Choroid plexus epithelial cell (primary cell): ENCODE measurements around the gene OSBPL2.
A peak's percentile ranks its signal among the peaks of the same experiment; 100 is the strongest.

Experiments used
- DNase-seq: peaks from one replicate; pipeline ENCODE4 v3.0.0-alpha.2; 2010; ENCODE audit warnings: low read depth
- H3K4me3 ChIP-seq: 2 replicates; pipeline ENCODE4 v1.5.1; 2011; ENCODE audit warnings: low read depth, mild to moderate bottlenecking, control low read depth, low read length, moderate library complexity
- TF ChIP-seq, protein P1 (sequence below): conservative IDR thresholded peaks from 2 replicates; pipeline ENCODE4 v1.5.1; 2011; ENCODE audit warnings: low read depth, mild to moderate bottlenecking, control low read depth, inconsistent platforms, low read length, moderate library complexity

Gene OSBPL2

DNA sequence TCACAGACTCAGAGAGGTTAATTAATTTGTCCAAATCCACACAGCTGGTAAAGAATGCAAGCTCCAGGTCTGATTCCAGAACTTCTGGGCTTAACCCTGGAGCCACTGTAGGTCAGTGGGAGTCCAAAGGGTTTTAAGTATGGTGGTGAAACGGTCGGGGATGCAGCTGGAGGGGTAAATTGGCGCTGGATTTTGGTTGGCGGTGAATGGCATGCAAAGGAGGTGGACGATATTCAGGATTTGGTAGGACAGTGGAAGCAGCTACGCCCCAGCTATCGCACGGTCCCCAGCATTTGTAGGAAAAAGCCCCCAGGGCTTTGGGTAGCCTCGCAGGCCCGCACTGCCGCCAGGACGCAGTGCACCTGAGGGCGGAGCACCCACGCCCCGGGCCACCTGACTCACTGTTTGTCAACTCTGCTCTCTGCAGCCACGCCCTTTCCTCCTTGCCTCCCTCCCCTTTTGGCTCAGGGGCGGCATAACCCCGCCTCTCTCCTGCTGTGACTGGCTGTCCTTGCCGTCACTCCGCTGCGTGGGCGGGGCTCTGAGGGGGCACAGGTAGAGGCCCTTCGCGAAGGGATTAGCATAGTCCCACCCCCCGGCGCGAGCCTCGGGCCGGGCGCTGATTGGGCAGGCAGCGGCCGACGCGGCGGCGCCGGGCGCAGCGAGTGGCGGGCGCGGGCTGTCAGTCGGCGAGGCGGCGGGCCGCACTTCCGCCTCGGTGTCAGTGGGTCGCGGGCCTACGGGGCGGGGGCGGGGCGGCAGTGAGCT lies at the start of gene OSBPL2:
TSS of gene OSBPL2 (plus strand) at position 721 of the 768 bp plus-strand sequence. CDS start 17,664 bp downstream, outside the sequence.
- peak within 1 kb of the TSS; percentile 77 for H3K4me3 ChIP-seq
- TF ChIP-seq, protein P1, sequence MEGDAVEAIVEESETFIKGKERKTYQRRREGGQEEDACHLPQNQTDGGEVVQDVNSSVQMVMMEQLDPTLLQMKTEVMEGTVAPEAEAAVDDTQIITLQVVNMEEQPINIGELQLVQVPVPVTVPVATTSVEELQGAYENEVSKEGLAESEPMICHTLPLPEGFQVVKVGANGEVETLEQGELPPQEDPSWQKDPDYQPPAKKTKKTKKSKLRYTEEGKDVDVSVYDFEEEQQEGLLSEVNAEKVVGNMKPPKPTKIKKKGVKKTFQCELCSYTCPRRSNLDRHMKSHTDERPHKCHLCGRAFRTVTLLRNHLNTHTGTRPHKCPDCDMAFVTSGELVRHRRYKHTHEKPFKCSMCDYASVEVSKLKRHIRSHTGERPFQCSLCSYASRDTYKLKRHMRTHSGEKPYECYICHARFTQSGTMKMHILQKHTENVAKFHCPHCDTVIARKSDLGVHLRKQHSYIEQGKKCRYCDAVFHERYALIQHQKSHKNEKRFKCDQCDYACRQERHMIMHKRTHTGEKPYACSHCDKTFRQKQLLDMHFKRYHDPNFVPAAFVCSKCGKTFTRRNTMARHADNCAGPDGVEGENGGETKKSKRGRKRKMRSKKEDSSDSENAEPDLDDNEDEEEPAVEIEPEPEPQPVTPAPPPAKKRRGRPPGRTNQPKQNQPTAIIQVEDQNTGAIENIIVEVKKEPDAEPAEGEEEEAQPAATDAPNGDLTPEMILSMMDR, result no peak

DNA sequence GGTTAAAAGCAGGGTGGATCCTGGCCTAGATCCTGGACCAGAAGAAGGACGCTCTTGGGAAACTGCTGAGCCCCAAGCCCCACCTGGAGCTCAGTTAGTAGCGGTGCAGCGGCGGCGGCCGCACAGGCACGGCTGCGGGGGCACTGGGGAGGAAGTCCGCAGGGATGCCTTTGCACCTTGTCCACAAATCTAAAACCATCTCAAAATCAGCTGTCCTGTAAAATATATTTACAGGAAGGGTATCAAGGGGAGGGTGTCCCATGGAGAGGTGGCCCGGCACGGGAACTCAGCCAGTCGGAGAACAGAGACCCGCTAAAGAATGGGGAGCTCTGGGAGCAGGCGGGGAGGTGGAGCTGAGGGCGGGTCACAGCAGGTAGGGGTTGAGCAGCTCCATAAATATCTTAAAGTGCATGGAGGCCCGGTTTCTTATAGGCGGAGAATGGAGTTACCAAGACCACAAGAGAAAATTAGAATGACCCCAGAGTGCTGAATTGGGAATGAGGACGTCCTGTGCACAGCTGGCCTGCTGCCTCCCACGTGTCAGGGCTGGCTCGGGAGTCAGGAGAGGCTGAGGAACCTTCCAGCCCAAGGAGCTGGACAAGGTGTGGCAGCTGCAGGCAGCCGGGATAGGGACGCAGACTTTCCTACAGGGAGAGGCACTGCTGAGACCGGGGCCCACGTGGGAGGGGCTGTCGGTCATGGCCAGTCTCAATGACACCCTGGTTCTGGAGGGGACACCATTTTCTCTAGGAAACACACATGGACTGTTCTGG lies 47.5 kb upstream of the OSBPL2 start:
- DNase-seq, result no peak
- no peak overlapping the region for H3K4me3 ChIP-seq
- TF ChIP-seq, protein P1, result no peak

More for the DNA sequence above, at the start of gene OSBPL2:
- peak; percentile 98 for DNase-seq

DNA sequence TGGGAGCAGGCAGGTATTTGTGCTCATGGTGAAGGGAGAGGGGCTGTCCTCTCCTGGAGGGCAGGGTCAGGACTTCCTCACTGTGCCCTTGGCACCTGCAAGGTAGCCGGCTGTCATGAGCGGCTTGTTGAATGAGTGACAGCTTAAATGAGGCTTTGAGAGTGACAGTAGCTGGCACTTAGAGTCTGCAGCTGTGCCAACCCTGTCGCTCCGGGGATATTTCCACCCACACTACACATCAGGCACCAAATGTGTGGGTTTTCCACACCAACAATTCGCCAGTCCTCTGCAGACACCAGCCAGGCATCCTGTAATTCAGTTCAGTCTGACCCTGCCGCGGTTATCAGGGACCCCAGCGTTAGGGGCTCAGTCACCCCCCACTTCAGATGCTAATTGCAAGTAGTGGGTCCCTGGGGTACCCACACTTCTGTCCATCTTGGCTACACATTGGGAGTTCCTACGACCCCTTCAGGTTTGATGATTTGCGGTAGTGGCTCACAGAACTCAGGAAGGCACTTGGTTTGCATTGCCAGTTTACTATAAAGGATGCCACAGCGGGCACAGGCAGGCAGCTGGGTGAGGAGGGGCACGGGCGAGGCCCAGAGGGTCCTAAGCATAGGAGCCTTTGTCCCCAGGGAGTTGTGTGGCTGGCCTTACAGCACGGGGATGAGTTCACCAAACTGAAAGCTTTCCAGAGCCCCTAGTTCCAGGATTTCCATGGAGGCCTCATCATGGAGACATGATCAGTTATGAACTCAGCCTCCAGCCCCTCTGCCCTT lies 46.4 kb upstream of the OSBPL2 start:
- TF ChIP-seq, protein P1, result no peak
- H3K4me3 ChIP-seq, result no peak overlapping the region
- no peak for DNase-seq

DNA sequence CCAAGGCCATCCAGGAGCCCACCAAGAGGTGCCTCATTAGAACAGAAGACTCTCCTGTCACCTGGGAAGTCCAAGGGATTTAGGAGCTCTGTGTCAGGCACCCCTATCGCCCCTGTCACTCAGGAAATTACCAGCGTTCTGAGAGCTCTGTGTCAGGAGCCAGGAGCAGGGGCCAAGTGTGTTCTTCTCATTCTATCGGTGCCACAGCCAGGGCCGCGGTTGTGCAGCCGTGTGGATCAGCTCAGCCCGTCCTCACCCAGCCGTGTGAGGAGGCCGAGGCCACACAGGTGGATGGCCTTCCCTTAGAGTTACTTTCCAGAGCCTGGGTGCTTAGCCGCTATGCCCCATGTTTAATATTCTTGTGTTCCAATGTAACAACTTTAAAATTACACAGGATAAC lies 45.7 kb upstream of the OSBPL2 start:
- H3K4me3 ChIP-seq, result no peak overlapping the region
- no peak for DNase-seq
- TF ChIP-seq, protein P1, result no peak

DNA sequence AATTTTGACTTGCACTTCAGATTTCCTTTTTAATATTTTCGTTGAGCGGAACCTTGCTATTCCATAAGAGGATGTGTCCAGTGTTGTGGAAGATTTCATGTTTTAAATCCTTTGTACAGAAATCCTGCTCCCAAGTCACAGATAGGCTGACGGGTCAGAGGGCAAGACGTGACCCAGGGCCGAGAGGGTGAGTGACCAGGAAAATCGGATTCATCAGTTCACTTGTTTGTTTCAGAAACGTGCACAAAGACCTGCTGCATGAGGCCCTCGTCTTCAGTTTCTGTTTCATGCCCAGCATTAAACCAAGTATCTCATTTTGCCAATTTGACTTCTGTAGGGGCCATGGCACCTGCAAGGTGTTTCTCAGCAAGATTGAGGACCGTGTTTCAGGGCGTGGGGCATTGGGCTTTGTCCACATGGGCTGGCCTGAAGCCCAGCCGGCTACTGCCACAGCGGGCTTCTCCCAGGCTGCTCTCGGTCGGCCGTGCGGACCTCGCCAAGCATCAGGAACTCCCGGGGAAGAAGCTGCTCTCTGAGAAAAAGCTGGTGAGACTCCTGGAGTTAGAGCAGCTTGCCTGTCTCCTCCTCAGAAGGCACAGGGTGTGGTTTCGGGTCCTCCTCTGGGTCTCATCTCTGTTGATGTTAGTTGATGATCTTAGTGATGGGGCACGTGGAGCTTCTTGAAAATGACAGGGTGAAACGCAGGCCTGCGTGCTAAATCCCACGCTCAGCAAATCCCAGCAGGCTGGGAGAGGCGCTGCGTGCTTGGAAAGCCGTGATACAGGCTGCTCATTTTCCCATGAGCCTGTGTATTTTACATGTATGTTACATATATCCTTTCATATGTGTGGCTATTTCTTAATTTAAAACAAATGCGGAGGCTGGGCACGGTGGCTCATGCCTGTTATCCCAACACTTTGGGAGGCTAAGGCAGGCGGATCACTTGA lies 45.0 kb upstream of the OSBPL2 start:
- no peak overlapping the region for H3K4me3 ChIP-seq
- TF ChIP-seq, protein P1, result no peak
- DNase-seq, result no peak

DNA sequence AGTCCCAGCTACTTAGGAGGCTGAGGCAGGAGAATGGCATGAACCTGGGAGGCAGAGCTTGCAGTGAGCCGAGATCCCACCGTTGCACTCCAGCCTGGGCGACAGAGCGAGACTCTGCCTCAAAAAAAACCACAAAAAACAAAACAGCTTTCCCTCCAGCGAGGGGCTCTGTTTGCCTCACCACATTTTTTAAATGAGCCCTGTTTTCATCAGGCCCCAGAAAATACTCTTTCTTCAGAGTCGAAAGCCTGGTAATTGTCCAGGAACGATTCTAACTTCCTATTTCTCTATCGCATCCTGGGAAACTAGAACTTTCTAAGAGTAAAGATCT lies 43.3 kb upstream of the OSBPL2 start:
- TF ChIP-seq, protein P1, result no peak
- no peak for DNase-seq
- no peak overlapping the region for H3K4me3 ChIP-seq
